COLO829 (cell line): ENCODE results near the gene AACS.
"Not testable (repeated sequence)": the region's sequence is repeated elsewhere in the genome, so short reads cannot be mapped to it uniquely, and the experiment has no call there.

Experiments used
- DNase-seq: peaks from one replicate; pipeline ENCODE4 v3.0.0; 2012; ENCODE audit warnings: low spot score

Gene AACS

DNA sequence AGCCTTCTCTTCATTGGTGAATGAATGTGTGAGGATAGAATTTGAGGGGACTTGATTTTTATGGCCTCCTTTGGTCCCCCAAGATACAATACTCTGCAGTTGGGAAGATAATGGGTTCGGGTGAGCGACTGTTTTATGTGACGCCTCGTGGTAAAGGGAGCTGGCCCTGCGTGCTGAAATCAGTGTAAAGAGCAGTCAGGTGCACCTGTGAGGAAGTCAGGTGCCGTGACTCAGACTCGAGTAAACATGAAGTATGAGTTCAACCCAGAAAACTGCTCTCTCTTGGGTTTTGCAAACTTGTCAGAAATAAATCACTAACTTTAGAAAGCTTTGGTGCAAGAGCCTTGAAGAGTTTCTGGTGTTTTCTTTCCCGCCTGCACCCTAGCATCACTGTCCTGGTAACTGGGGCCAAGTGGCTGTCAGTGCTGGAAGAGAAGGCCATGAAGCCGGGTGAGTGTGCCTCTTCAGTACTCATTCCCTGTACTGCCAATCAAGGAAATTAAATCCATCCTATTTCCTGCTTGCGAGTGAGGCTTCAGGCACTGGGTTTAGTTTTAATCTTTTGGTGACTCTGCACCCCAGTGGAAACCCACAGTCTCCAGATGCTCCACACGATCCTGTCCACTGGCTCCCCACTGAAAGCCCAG lies 59.2 kb downstream of the AACS start:
- no peak for DNase-seq

- DNase-seq = no peak
Observed at GRCh38 chr12:125125271-125125670, 60.0 kb downstream of the AACS start.

DNA sequence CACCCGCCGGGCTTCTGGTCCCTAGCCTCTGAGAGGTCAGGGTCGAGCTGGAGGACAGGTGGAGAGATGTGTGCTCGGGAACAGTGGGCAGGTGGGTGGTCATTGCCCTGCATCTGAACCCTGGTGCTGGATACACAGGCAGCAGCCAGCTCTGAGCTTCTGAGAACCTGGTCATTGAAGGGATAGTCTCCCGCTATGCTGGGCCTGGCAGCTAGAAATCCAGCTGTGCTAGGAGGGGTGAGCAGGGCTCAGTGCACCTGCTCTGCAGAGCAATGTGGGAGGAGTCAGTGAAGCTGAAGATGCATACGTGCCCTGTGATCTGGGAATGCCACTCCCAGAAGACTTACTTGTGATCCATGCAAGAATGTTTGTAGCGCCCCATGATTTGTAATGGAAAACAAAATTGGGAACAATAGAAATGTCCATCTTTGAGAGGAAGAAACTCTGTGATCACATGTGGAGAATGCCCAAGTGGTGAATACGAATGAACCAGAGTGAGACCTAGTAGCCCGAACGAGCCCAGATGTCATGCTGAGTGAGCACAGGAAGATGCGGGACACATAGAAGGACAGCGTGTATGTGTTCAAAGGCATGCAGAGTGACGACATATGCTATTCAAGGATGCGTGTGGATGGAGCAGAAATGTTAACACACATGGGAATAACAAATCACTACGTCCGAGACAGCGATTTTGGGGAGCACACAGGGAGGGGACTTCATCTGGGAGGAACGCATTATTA lies 63.4 kb downstream of the AACS start:
- no peak for DNase-seq

GRCh38 chr12:125129179-125129571 lies 63.9 kb downstream of the AACS start:
- no peak for DNase-seq

- no peak for DNase-seq
Observed at GRCh38 chr12:125129591-125130255, 64.5 kb downstream of the AACS start.

DNA sequence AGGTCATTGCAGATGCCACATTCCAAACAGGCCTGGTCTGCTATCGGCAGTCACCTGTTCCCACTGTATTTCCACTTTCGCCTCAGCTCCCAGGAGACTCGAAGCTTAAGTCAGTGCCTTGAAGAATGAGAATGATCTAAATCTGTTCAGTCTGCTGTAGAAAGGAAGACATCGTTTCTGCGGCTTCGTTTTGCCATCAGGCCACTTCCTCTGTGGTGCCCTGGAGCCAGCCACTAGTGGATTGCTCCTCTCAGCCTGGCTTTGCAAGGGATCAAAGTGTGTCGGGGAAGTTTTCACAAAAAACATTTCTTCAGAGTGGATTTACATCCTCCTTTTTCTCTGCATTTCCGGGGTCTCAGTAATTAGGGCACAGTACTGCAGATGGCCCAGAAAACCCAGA lies 66.7 kb downstream of the AACS start:
- DNase-seq = no peak

- no peak for DNase-seq
Observed at GRCh38 chr12:125132698-125133400, 67.6 kb downstream of the AACS start.

DNA sequence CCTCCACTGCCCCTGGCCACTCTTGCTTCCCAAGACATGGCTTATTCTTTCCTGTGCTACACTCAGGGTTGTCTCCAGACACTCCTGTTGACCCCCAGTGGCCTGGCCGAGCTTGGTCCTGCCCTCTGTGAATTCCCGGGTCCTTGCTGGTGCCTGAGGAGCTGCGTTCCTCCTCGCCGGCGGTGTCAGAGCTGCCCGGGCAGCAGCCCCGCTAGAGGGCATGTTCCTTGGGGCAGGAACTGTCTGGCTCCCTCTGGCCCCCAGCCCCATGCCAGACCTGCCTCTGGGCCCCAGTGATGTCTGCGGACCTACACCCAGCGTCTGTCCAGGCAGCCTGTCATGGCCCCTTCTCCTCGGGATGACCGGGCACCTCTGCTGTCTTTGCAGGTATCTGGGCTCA lies 68.4 kb downstream of the AACS start:
- no peak for DNase-seq

GRCh38 chr12:125134576-125134975 lies 69.3 kb downstream of the AACS start:
- DNase-seq = no peak

DNA sequence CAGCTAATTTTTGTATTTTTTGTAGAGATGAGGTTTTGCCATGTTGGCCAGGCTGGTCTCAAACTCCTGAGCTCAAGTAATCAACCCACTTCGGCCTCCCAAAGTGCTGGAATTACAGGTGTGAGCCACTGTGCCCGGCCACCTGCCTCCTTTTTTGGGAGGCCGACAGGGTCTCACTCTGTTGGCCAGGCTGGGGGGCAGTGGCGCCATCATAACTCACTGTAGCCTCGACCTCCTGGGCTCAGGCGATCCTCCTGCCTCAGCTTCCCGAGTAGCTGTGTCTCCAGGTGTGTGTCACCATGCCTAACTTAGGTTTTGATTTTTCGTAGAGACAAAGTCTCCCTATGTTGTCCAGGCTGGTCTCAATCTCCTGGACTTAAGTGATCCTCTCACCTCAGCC lies 70.7 kb downstream of the AACS start:
- no peak for DNase-seq

- DNase-seq = no peak
Observed at GRCh38 chr12:125136702-125137101, 71.5 kb downstream of the AACS start.

DNA sequence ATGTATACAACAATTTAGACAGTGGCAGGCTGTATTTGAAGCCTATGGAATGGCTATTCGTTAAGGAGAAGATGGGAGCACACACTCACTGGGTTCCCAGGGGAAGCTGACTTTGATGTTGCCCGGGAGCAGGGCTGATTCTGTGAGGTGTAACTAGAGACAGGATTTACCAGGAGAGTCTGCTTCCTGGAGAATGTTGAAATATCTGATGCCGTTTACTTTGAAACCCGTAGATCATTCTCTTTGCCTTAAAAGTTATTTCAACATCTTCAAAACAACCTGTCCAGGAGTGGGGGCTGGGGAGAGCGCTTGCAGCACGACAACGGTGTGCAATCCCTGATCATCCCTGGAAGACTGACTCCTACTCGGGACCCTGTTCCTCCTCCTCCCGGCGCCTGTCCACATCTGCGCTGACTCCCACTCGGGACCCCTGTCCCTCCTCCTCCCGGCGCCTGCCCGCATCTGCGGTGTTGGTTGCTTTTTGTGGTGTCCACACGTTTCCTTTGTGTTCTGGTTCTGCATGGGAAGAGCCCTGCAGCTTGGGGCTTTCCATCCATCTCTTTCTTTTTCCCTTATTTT lies 72.6 kb downstream of the AACS start:
- DNase-seq = no peak

- no peak for DNase-seq
Observed at GRCh38 chr12:125140279-125141209, 75.3 kb downstream of the AACS start.

DNA sequence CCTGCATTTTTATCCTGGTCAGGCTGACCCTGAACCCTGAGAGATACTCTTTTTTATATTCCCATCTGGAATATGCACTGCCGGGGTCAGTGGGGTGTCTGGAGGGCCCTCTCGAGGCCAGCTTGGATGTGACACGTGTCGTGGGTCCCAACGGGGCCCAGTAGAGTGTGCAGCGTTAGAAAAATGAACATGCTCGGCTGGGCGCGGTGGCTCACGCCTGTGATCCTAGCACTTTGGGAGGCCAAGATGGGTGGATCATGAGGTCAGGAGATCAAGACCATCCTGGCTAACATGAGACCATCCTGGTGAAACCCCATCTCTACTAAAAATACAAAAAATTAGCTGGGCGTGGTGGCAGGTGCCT lies 76.0 kb downstream of the AACS start:
- not testable (repeated sequence) for DNase-seq

GRCh38 chr12:125142601-125143000 lies 77.4 kb downstream of the AACS start:
- DNase-seq = no peak

- DNase-seq = no peak
Observed at GRCh38 chr12:125143491-125143890, 78.3 kb downstream of the AACS start.

- no peak for DNase-seq
Observed at GRCh38 chr12:125145196-125145595, 80.0 kb downstream of the AACS start.

- DNase-seq = no peak
Observed at GRCh38 chr12:125148316-125148715, 83.1 kb downstream of the AACS start.

GRCh38 chr12:125149160-125150108 lies 84.2 kb downstream of the AACS start:
- no peak for DNase-seq

- no peak for DNase-seq
Observed at GRCh38 chr12:125151284-125151683, 86.0 kb downstream of the AACS start.
